Heart right ventricle (tissue), 16 donors: Measurements from ENCODE around the gene VTA1. TPM values are rescaled to one million over a fixed set of nuclear protein-coding genes. Genes with fewer than 3 reads are reported as not detected.
"Not testable (repeated sequence)": the region's sequence is repeated elsewhere in the genome, so short reads cannot be mapped to it uniquely, and the experiment has no call there.

Source experiments
- ATAC-seq, 8 donors: fragments of 200-7000 bp; cut with Tn5 transposase; one replicate each; pipeline ENCODE4 v1.9.1; 2020; ENCODE audit warnings: mild to moderate bottlenecking in 8 of 8, moderate library complexity in 8 of 8, moderate number of reproducible peaks in 1 of 8
- DNase-seq, 2 donors: peaks; one replicate each; pipeline ENCODE4 v3.0.0-alpha.2; 2020
- H3K27ac ChIP-seq, 10 donors: fragments of 200-600 bp; sonication (generic) in 2 of 10; one replicate each; pipeline versions ENCODE4 v1.5.0 to v1.8.0; 2020 to 2022; ENCODE audit warnings: mild to moderate bottlenecking in 3 of 10
- H3K27me3 ChIP-seq, 7 donors: fragments of 200-600 bp; one replicate each; pipeline ENCODE4 v1.8.0; 2021 to 2022; ENCODE audit warnings: mild to moderate bottlenecking in 2 of 7
- H3K36me3 ChIP-seq, 9 donors: fragments of 200-600 bp; sonication (generic) in 1 of 9; one replicate each; pipeline versions ENCODE4 v1.5.0 to v1.8.0; 2020 to 2022; ENCODE audit warnings: mild to moderate bottlenecking in 2 of 9
- H3K4me1 ChIP-seq, 9 donors: fragments of 200-600 bp; sonication (generic) in 1 of 9; one replicate each; pipeline versions ENCODE4 v1.5.0 to v1.8.0; 2020 to 2022; ENCODE audit warnings: mild to moderate bottlenecking in 4 of 9
- H3K4me3 ChIP-seq, 10 donors: fragments of 200-600 bp; sonication (generic) in 2 of 10; one replicate each; pipeline versions ENCODE4 v1.5.0 to v1.8.0; 2020 to 2022; ENCODE audit warnings: mild to moderate bottlenecking in 7 of 10, moderate library complexity in 2 of 10
- H3K9me3 ChIP-seq, 11 donors: fragments of 200-600 bp in 10 of 11; sonication (generic) in 2 of 11; one replicate each; pipeline versions ENCODE4 v1.5.0 to v1.8.0; 2013 to 2022; ENCODE audit warnings: mild to moderate bottlenecking in 2 of 11, control low read depth in 1 of 11, moderate library complexity in 1 of 11
- CTCF ChIP-seq, 9 donors: fragments of 200-600 bp; sonication (generic) in 2 of 9; IDR thresholded peaks; one replicate each; pipeline versions ENCODE4 v1.5.0 to v1.8.0; 2021 to 2022; ENCODE audit warnings: antibody characterized with exemption in 9 of 9, mild to moderate bottlenecking in 5 of 9, moderate library complexity in 1 of 9
- WGBS, 2 donors: extraction: QIAGEN DNeasy Blood & Tissue Kit; methylation state at CpG; one replicate each; pipeline ENCODE4 v1.1.7; 2013; ENCODE audit warnings: inconsistent platforms in 1 of 2; 5-methylcytosine and 5-hydroxymethylcytosine counted together
- intact Hi-C, 10 donors: fragments of 100-400 bp; cut with DNase I; formaldehyde crosslinking; loops; one replicate each; pipeline versions ENCODE4 v1.11.1 to v1.14.2; 2022
- polyA plus RNA-seq, 2 donors: library from polyadenylated mRNA; stranded (reverse); fragments of 200-250 nt; gene quantifications; one replicate each; pipeline ENCODE4 v1.2.3, GENCODE V29; 2013
- total RNA-seq, 10 donors: library from RNA; stranded (reverse); fragmentation: NEBNext Ultra II Directional in 3 of 10; extraction: Animal tissue kit (Norgen Biotek cat#: 25700) in 3 of 10; gene quantifications; one replicate each; pipeline versions ENCODE4 v1.2.1 to v1.2.4, GENCODE V29; 2021 to 2023
- donor health status: Arrhythmogenic right ventricular cardiomyopathy.
- donor health status: ischemic (EF 13 %, LVEDD 7.1; RV severe dilation, severe dysfunction).
- donor health status: healthy with polysubstance abuse.
- donor health status: DM: no; HTN: yes; CAD: no.
- donor health status: DM: no; HTN: no; CAD: no.
- donor health status: ischemic (EF 25% LVEDD 6.9; RV normal size, moderate dysfunction).
- donor health status: ischemic (EF 25% LVEDD 5.7; RV mildly dilated, moderate dysfunction).
- donor health status: healthy.
- donor health status: DM: yes; HTN: yes; CAD: no.
- donor health status: Ischemic cardiomyopathy.
- donor health status: ischemic (EF 35%, LVEDD 5.7; RV mildly dilated, moderate dysfunction).
- donor health status: nonischemic (EF 11% LVEDD 7.7; RV severe dilation, severe dysfunction).
- donor health status: DM: yes; HTN: yes; CAD: no.
- donor health status: PGD.
- donor health status: ischemic (EF 29% LVEDD 5.4; RV normal size, mild dysfunction).
- donor health status: nonischemic (EF 23%, LVEDD 6.1; RV moderate dilation, normal function).

The VTA1 gene
- total and polyA plus RNA-seq, 12 donors = 10.5 to 42.6 (median 37.3) TPM

DNA sequence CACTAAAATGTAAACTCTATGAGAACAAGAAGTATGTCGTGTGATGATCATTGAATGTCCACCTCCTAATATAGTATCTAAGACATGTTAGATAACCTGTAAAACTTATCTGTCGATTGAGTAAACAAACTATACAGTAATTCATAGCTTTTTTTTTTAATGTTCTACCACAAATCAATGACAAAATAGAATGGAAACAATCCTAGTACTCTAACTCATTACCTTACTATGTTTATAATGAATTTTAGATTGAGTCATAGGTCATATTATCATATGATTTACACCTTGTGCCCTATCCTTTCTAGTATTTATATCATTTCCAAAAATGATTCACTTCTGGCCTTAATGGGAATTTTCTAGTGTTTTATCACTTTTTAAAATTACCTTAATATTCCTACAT is 6.1 kb downstream of the VTA1 start:
- Histone ChIP-seq H3K27me3 (no peaks in the 10 kb centered on the region), H3K36me3 (no peaks in the 10 kb centered on the region), H3K4me1 (peaks cover 0 to 36% (median 16%) of the 10 kb centered on the region in 9 donors), H3K9me3 (no peaks in the 10 kb centered on the region), H3K27ac (no peak overlapping the region), H3K4me3 (no peak overlapping the region)
- intact Hi-C loops = loop anchor here in 4 of 10 donors (2.0 to 10.0 kb wide), 4 partner anchors 52 to 234 kb away; no protein-coding TSS in a partner anchor
- ATAC-seq = no peak
- 43 to 64% methylated on average over 2 of the region's 2 CpGs for WGBS, 2 donors
- no peak for TF ChIP-seq CTCF (IDR thresholded peaks at IDR 0.05)
- no peak for DNase-seq

DNA sequence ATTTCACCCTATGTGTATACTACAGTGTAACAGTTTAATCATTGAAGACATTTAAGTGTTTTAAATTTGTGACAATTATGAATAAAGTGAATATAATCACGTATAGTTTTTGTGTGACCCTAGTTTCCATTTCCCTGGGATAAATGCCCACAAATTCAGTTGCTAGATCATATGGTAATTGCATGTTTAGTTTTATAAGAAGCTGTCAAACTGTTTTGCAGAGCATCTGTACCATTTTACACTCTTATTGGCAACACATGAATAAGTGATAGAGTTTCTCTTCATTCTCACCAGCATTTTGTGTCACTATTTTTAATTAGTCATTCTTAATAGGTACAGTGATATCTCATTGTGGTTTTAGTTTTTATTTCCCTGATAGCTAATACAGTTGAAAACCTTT is 7.3 kb downstream of the VTA1 start:
- no peak for TF ChIP-seq CTCF (IDR thresholded peaks at IDR 0.05)
- DNase-seq (no peak), ATAC-seq (no peak)
- no peaks in the 10 kb centered on the region for H3K36me3 ChIP-seq
- H3K4me3 ChIP-seq = no peak overlapping the region
- no peak overlapping the region for H3K27ac ChIP-seq
- WGBS, 2 donors = 81 to 86% methylated on average over 1 of the region's 1 CpG
- H3K27me3 ChIP-seq = no peaks in the 10 kb centered on the region
- intact Hi-C loops = loop anchor here in 3 of 10 donors (5.0 to 10.0 kb wide), 3 partner anchors 50 to 233 kb away; no protein-coding TSS in a partner anchor
- H3K9me3 ChIP-seq = no peaks in the 10 kb centered on the region
- peaks cover 0 to 25% (median 5%) of the 10 kb centered on the region in 9 donors for H3K4me1 ChIP-seq

- DNase-seq (no peak), ATAC-seq (no peak)
- Histone ChIP-seq H3K4me1 (peaks cover 0 to 24% (median 0%) of the 10 kb centered on the region in 9 donors), H3K9me3 (no peaks in the 10 kb centered on the region), H3K36me3 (no peaks in the 10 kb centered on the region), H3K27me3 (no peaks in the 10 kb centered on the region), H3K4me3 (no peak overlapping the region), H3K27ac (no peak overlapping the region)
- WGBS, 2 donors = 62 to 77% methylated on average over 3 of the region's 3 CpGs
- intact Hi-C loops = loop anchor here in 4 of 10 donors (5.0 to 10.0 kb wide), 3 partner anchors 50 to 232 kb away; no protein-coding TSS in a partner anchor
- TF ChIP-seq CTCF (IDR thresholded peaks at IDR 0.05) = no peak
These were observed 8.0 kb downstream of the VTA1 start for GRCh38 chr6:142155091-142155490.

- H3K4me1 ChIP-seq = peaks cover 0 to 31% (median 0%) of the 10 kb centered on the region in 9 donors
- WGBS, 2 donors = 38 to 48% methylated on average over 5 of the region's 5 CpGs
- peak in 8 of 9 donors; percentile 25 to 63 (median 48) for TF ChIP-seq CTCF (IDR thresholded peaks at IDR 0.05)
- H3K9me3 ChIP-seq = no peaks in the 10 kb centered on the region
- intact Hi-C loops = loop anchor here in 5 of 10 donors (2.0 to 10.0 kb wide), 4 partner anchors 49 to 231 kb away; no protein-coding TSS in a partner anchor
- no peak overlapping the region for H3K27ac ChIP-seq
- no peak for DNase-seq
- H3K36me3 ChIP-seq = no peaks in the 10 kb centered on the region
- ATAC-seq = peak in 2 of 8 donors; percentile 28 to 56
- H3K4me3 ChIP-seq = no peak overlapping the region
- no peaks in the 10 kb centered on the region for H3K27me3 ChIP-seq
These were observed 9.1 kb downstream of the VTA1 start for GRCh38 chr6:142155895-142156757.

DNA sequence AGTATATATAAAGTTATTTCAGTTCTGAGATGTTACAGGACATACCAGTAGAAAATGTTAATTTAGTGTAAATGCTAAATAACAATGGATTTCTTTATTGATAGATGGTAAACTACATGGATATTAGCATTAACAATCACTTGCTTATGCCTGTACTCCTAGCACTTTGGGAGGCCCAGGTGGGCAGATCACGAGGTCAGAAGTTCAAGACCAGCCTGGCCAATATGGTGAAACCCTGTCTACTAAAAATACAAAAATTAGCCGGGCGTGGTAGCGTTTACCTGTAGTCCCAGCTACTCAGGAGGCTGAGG is 9.7 kb downstream of the VTA1 start:
- WGBS, 2 donors = 90 to 93% methylated on average over 4 of the region's 4 CpGs
- not testable (repeated sequence) for H3K36me3 ChIP-seq, H3K9me3 ChIP-seq, H3K4me3 ChIP-seq, DNase-seq, ATAC-seq, H3K27me3 ChIP-seq, H3K27ac ChIP-seq
- intact Hi-C loops = loop anchor here in 5 of 10 donors (2.0 to 10.0 kb wide), 4 partner anchors 48 to 231 kb away; no protein-coding TSS in a partner anchor
- peaks cover 0 to 31% (median 0%) of the 10 kb centered on the region in 9 donors for H3K4me1 ChIP-seq
